Measurements from ENCODE around the gene RC3H2. TPM values are rescaled to one million over a fixed set of nuclear protein-coding genes. Genes with fewer than 3 reads are reported as not detected.

Gene RC3H2
- total and polyA plus RNA-seq, 7 donors, result 11.4 to 49.5 (median 43.8) TPM

- Histone ChIP-seq H3K4me1 (peaks cover 0 to 35% (median 24%) of the 10 kb centered on the region in 4 donors), H3K36me3 (peaks cover 0 to 20% (median 2%) of the 10 kb centered on the region in 4 donors), H3K4me3 (no peak overlapping the region), H3K9me3 (no peaks in the 10 kb centered on the region), H3K27ac (no peak overlapping the region), H3K27me3 (no peaks in the 10 kb centered on the region)
- intact Hi-C loops (cut with DNase I), result no loop called here
- no peak for DNase-seq
- TF ChIP-seq POLR2A (IDR thresholded peaks at IDR 0.05) (no peak), EP300 (IDR thresholded peaks at IDR 0.05) (no peak), CTCF (IDR thresholded peaks at IDR 0.05) (no peak), POLR2AphosphoS5 (IDR thresholded peaks at IDR 0.05) (no peak)
- WGBS, 2 donors, result 58 to 77% methylated on average over 1 of the region's 1 CpG
These were observed 31.7 kb upstream of the RC3H2 start for GRCh38 chr9:122936883-122937282.

- H3K4me1 ChIP-seq, result peaks cover 0 to 32% (median 20%) of the 10 kb centered on the region in 4 donors
- H3K9me3 ChIP-seq, result no peaks in the 10 kb centered on the region
- WGBS, 2 donors, result 68 to 86% methylated on average over 5 of the region's 5 CpGs
- H3K4me3 ChIP-seq, result no peak overlapping the region
- TF ChIP-seq POLR2A (IDR thresholded peaks at IDR 0.05), result no peak
- TF ChIP-seq CTCF (IDR thresholded peaks at IDR 0.05), result no peak
- TF ChIP-seq EP300 (IDR thresholded peaks at IDR 0.05), result no peak
- TF ChIP-seq POLR2AphosphoS5 (IDR thresholded peaks at IDR 0.05), result no peak
- intact Hi-C loops (cut with DNase I), result no loop called here
- peaks cover 0 to 20% (median 2%) of the 10 kb centered on the region in 4 donors for H3K36me3 ChIP-seq
- DNase-seq, result no peak
- H3K27ac ChIP-seq, result no peak overlapping the region
- no peaks in the 10 kb centered on the region for H3K27me3 ChIP-seq
These were observed 31.3 kb upstream of the RC3H2 start for GRCh38 chr9:122936464-122936863.

GRCh38 chr9:122931226-122932121 lies 26.3 kb upstream of the RC3H2 start, which contains the start of gene ZBTB26:
TSS of gene ZBTB26 (minus strand) at chr9:122931512. CDS start at chr9:122919934, 11,578 bp downstream.
- Histone ChIP-seq H3K9me3 (no peaks in the 10 kb centered on the region), H3K27me3 (no peaks in the 10 kb centered on the region), H3K36me3 (peaks cover 0 to 3% (median 1%) of the 10 kb centered on the region in 4 donors), H3K4me1 (peaks cover 0 to 41% (median 34%) of the 10 kb centered on the region in 4 donors), H3K4me3 (peak within 1 kb of the TSS; percentile 80 to 93 (median 90)), H3K27ac (peak within 1 kb of the TSS; percentile 77 to 90 (median 89))
- DNase-seq, result peak; percentile 97
- 0 to 1% methylated on average over 51 of the region's 51 CpGs for WGBS, 2 donors
- intact Hi-C loops (cut with DNase I), result no loop called here
- no peak for TF ChIP-seq CTCF (IDR thresholded peaks at IDR 0.05)
- TF ChIP-seq POLR2A (IDR thresholded peaks at IDR 0.05), result no peak
- peak; percentile 53 to 82 (median 75) for TF ChIP-seq POLR2AphosphoS5 (IDR thresholded peaks at IDR 0.05)
- peak in 1 of 4 donors; percentile 15 for TF ChIP-seq EP300 (IDR thresholded peaks at IDR 0.05)

GRCh38 chr9:122930541-122931225 lies 25.5 kb upstream of the RC3H2 start:
- 24 to 27% methylated on average over 10 of the region's 10 CpGs for WGBS, 2 donors
- peaks cover 0 to 41% (median 34%) of the 10 kb centered on the region in 4 donors for H3K4me1 ChIP-seq
- TF ChIP-seq CTCF (IDR thresholded peaks at IDR 0.05) (no peak), POLR2AphosphoS5 (IDR thresholded peaks at IDR 0.05) (no peak), EP300 (IDR thresholded peaks at IDR 0.05) (no peak), POLR2A (IDR thresholded peaks at IDR 0.05) (no peak)

More at GRCh38 chr9:122930541-122931225, 25.5 kb upstream of the RC3H2 start:
- intact Hi-C loops (cut with DNase I), result no loop called here
- no peaks in the 10 kb centered on the region for H3K27me3 ChIP-seq
- H3K36me3 ChIP-seq, result no peaks in the 10 kb centered on the region
- no peak for DNase-seq
- H3K4me3 ChIP-seq, result peak overlapping the region; percentile 80 to 93 (median 90)
- H3K27ac ChIP-seq, result peak overlapping the region; percentile 77 to 90 (median 89)
- no peaks in the 10 kb centered on the region for H3K9me3 ChIP-seq

All from sigmoid colon (tissue), 7 donors.